HG03432 (cell line): ENCODE results near the gene SAMD3.
"Not testable (repeated sequence)": the region's sequence is repeated elsewhere in the genome, so short reads cannot be mapped to it uniquely, and the experiment has no call there.

Source experiments
- ATAC-seq: cut with Tn5 transposase; IDR thresholded peaks from one replicate; pipeline ENCODE4 v1.9.1; 2021; ENCODE audit warnings: mild to moderate bottlenecking, moderate library complexity; ENCODE audit not compliant: unreplicated experiment

The SAMD3 gene

GRCh38 chr6:130222775-130223174, at the start of gene SAMD3:
Gene SAMD3, minus strand, starts transcription at chr6:130222951. Its CDS starts 7,678 bp downstream, at chr6:130215273.
- no peak for ATAC-seq

- ATAC-seq, result peak; percentile 98
Measured at GRCh38 chr6:130269969-130270635, 47.4 kb upstream of the SAMD3 start.

GRCh38 chr6:130265553-130265952, 42.8 kb upstream of the SAMD3 start:
- not testable (repeated sequence) for ATAC-seq

- no peak for ATAC-seq
Measured at GRCh38 chr6:130262008-130262407, 39.3 kb upstream of the SAMD3 start.

GRCh38 chr6:130261558-130261957, 38.8 kb upstream of the SAMD3 start:
- not testable (repeated sequence) for ATAC-seq

GRCh38 chr6:130260614-130261241, 38.0 kb upstream of the SAMD3 start:
- peak; percentile 35 for ATAC-seq

- ATAC-seq, result peak; percentile 76
Measured at GRCh38 chr6:130260050-130260462, 37.3 kb upstream of the SAMD3 start.

GRCh38 chr6:130259557-130259956, 36.8 kb upstream of the SAMD3 start:
- ATAC-seq, result peak; percentile 32

- ATAC-seq, result no peak
Measured at GRCh38 chr6:130259140-130259539, 36.4 kb upstream of the SAMD3 start.

GRCh38 chr6:130252527-130253237, 29.9 kb upstream of the SAMD3 start:
- no peak for ATAC-seq

- no peak for ATAC-seq
Measured at GRCh38 chr6:130245267-130245666, 22.5 kb upstream of the SAMD3 start.

GRCh38 chr6:130244728-130245127, 22.0 kb upstream of the SAMD3 start:
- no peak for ATAC-seq

- ATAC-seq, result no peak
Measured at GRCh38 chr6:130240232-130240631, 17.5 kb upstream of the SAMD3 start.

- ATAC-seq, result no peak
Measured at GRCh38 chr6:130239755-130240154, 17.0 kb upstream of the SAMD3 start.

- no peak for ATAC-seq
Measured at GRCh38 chr6:130233330-130233729, 10.6 kb upstream of the SAMD3 start.

GRCh38 chr6:130230531-130230930, 7.8 kb upstream of the SAMD3 start:
- ATAC-seq, result not testable (repeated sequence)

- no peak for ATAC-seq
Measured at GRCh38 chr6:130229645-130230044, 6.9 kb upstream of the SAMD3 start.

GRCh38 chr6:130223508-130223907, 757 bp upstream of the SAMD3 start:
- ATAC-seq, result peak; percentile 99

- ATAC-seq, result no peak
Measured at GRCh38 chr6:130218134-130218533, 4.6 kb downstream of the SAMD3 start.

GRCh38 chr6:130216620-130217019, 6.1 kb downstream of the SAMD3 start:
- ATAC-seq, result no peak

GRCh38 chr6:130215526-130215925, 7.2 kb downstream of the SAMD3 start:
- ATAC-seq, result no peak
